ENCODE results near the gene PDE8A. TPM values are rescaled to one million over a fixed set of nuclear protein-coding genes. Genes with fewer than 3 reads are reported as not detected.

PDE8A gene
- total RNA-seq, 5 donors from 2014 or later (not counting 1 experiment from before 2014, with no cell fraction given): 21.5 to 33.7 (median 25.1) TPM

DNA sequence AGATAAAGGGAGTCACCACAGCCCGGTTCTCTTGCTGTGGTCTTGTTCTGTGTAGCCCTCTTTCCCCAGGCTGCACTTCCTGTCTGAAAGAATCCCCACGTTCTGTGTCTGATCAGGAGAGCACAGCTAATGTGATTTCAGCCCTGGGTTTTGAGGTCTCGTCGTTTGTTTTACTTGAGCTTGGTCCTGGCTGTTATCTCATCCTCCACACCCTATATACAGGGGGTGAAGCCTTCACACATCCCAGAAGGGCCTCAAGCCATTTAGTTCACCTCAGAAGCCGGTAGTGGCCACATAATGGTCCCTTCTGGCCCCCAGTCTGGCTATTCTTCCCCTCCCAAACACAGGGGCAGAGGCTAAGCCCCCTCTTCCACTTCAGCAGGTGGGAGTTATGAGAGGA lies 115.6 kb downstream of the PDE8A start:
- 100% methylated on average over 1 of the region's 5 CpGs for WGBS (ENCODE audit: insufficient coverage)
- POLR2A ChIA-PET: no interaction called here
- H3K4me3 Mint-ChIP-seq: no peak overlapping the region

DNA sequence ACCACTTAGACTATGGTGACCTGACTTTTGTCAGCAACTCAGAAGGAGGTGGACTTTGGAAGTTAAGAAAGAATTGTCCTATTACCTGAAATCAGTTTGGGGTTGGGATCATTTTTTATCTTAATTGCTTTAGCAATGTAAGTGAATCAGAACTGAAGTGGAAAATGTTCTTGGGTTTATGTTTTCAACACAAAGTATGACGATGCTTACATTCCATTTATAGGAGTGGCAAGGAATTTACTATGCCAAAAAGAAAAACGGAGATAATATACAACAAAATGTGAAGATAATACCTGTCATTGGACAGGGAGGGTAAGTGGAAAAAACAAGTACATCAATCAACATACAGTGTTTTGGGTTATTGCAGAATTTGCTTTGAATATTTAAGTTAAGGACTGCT lies 116.1 kb downstream of the PDE8A start:
- WGBS (ENCODE audit: insufficient coverage): no CpG with 5 or more reads among the region's 2 CpGs
- no peaks in the 10 kb centered on the region for H3K9me3 Mint-ChIP-seq
- H3K36me3 Mint-ChIP-seq: peaks cover 26% of the 10 kb centered on the region
- H3K27ac Mint-ChIP-seq: no peak overlapping the region
- Histone ChIP-seq H3K36me3 (ENCODE audit: control insufficient read depth in 2 of 2, extremely low read depth in 1 of 2, insufficient read depth in 1 of 2, low read length in 1 of 2) (no peaks in the 10 kb centered on the region), H3K4me1 (ENCODE audit: control insufficient read depth in 1 of 2, extremely low read depth in 1 of 2, insufficient read depth in 2 of 2, low read length in 2 of 2) (peaks cover 0 to 7% of the 10 kb centered on the region in 2 experiments), H3K4me3 (ENCODE audit: control insufficient read depth in 1 of 2, extremely low read depth in 1 of 2, low read length in 1 of 2) (no peak overlapping the region), H3K27ac (ENCODE audit: low read length) (no peak overlapping the region), H3K27me3 (replicated peaks in 1 of 2; ENCODE audit: control insufficient read depth in 2 of 2, extremely low read depth in 1 of 2, insufficient read depth in 2 of 2, low read length in 1 of 2) (no peaks in the 10 kb centered on the region), H3K9me3 (no peaks in the 10 kb centered on the region)
- DNase-seq (no peak), ATAC-seq (replicated peaks in 1 of 4) (no peak)
- ChIA-PET POLR2A (no interaction called here), CTCF (no interaction called here)
- H3K4me3 Mint-ChIP-seq: no peak overlapping the region
- H3K4me1 Mint-ChIP-seq: peaks cover 0 to 4% (median 0%) of the 10 kb centered on the region in 3 donors
- no peaks in the 10 kb centered on the region for H3K27me3 Mint-ChIP-seq

More for the DNA sequence above, 115.6 kb downstream of the PDE8A start:
- Histone ChIP-seq H3K36me3 (ENCODE audit: control insufficient read depth in 2 of 2, extremely low read depth in 1 of 2, insufficient read depth in 1 of 2, low read length in 1 of 2) (peaks cover 0 to 2% of the 10 kb centered on the region in 2 donors), H3K27me3 (replicated peaks in 1 of 2; ENCODE audit: control insufficient read depth in 2 of 2, extremely low read depth in 1 of 2, insufficient read depth in 2 of 2, low read length in 1 of 2) (no peaks in the 10 kb centered on the region), H3K27ac (ENCODE audit: low read length) (no peak overlapping the region), H3K4me1 (ENCODE audit: control insufficient read depth in 1 of 2, extremely low read depth in 1 of 2, insufficient read depth in 2 of 2, low read length in 2 of 2) (peaks cover 0 to 7% of the 10 kb centered on the region in 2 experiments), H3K4me3 (ENCODE audit: control insufficient read depth in 1 of 2, extremely low read depth in 1 of 2, low read length in 1 of 2) (no peak overlapping the region), H3K9me3 (no peaks in the 10 kb centered on the region)
- Mint-ChIP-seq H3K36me3 (peaks cover 30% of the 10 kb centered on the region), H3K27me3 (no peaks in the 10 kb centered on the region), H3K4me1 (peaks cover 0 to 4% (median 0%) of the 10 kb centered on the region in 3 donors), H3K27ac (no peak overlapping the region), H3K9me3 (no peaks in the 10 kb centered on the region)
- CTCF ChIA-PET: no interaction called here
- ATAC-seq (replicated peaks in 1 of 4) (no peak), DNase-seq (no peak)

DNA sequence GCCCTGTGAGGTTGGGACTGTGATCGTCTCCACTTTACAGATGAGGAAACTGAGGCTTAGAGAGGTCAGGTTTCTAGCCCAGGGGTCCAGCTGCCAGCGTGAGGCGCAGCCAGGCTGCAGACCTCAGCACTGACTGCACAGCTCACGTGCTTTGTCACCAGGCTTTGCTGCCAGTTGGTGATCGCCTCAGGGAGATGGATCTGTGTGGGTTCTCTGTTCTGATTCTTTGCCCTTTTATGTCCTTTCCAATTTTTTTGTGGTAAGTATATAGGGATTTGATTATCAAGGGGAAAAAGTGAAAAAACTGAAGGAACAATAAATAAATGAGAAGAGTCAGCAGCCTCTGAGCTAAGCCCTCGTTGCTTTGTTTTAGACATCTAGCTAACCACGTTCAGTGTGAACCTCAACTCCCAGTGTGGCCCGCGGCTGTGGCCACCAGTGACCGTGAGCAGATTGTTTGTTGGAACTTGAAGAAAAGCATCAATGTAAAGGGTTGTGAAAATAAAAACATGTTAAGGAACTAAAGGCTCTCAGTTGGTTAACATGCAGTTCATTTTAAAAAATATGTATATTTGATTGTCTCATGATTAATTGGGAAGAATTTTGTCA lies 117.6 kb downstream of the PDE8A start:
- 96% methylated on average over 8 of the region's 10 CpGs for WGBS (ENCODE audit: insufficient coverage)
- no peak for ATAC-seq (replicated peaks in 1 of 4)
- Mint-ChIP-seq H3K27me3 (no peaks in the 10 kb centered on the region), H3K4me1 (peaks cover 4 to 6% (median 4%) of the 10 kb centered on the region in 3 donors), H3K9me3 (no peaks in the 10 kb centered on the region), H3K27ac (no peak overlapping the region), H3K4me3 (no peak overlapping the region), H3K36me3 (peaks cover 17% of the 10 kb centered on the region)
- H3K4me3 ChIP-seq (ENCODE audit: control insufficient read depth in 1 of 2, extremely low read depth in 1 of 2, low read length in 1 of 2): no peak overlapping the region
- H3K27me3 ChIP-seq (replicated peaks in 1 of 2; ENCODE audit: control insufficient read depth in 2 of 2, extremely low read depth in 1 of 2, insufficient read depth in 2 of 2, low read length in 1 of 2): no peaks in the 10 kb centered on the region
- no peaks in the 10 kb centered on the region for H3K9me3 ChIP-seq
- DNase-seq: no peak
- ChIA-PET CTCF (no interaction called here), POLR2A (interaction anchor here in 1 of 2 donors (0.6 kb wide), 1 partner anchor 23 kb away, joined by 4 read pairs; no protein-coding TSS in a partner anchor)
- H3K36me3 ChIP-seq (ENCODE audit: control insufficient read depth in 2 of 2, extremely low read depth in 1 of 2, insufficient read depth in 1 of 2, low read length in 1 of 2): no peaks in the 10 kb centered on the region
- no peak overlapping the region for H3K27ac ChIP-seq (ENCODE audit: low read length)
- H3K4me1 ChIP-seq (ENCODE audit: control insufficient read depth in 1 of 2, extremely low read depth in 1 of 2, insufficient read depth in 2 of 2, low read length in 2 of 2): peaks cover 0 to 7% of the 10 kb centered on the region in 2 experiments

DNA sequence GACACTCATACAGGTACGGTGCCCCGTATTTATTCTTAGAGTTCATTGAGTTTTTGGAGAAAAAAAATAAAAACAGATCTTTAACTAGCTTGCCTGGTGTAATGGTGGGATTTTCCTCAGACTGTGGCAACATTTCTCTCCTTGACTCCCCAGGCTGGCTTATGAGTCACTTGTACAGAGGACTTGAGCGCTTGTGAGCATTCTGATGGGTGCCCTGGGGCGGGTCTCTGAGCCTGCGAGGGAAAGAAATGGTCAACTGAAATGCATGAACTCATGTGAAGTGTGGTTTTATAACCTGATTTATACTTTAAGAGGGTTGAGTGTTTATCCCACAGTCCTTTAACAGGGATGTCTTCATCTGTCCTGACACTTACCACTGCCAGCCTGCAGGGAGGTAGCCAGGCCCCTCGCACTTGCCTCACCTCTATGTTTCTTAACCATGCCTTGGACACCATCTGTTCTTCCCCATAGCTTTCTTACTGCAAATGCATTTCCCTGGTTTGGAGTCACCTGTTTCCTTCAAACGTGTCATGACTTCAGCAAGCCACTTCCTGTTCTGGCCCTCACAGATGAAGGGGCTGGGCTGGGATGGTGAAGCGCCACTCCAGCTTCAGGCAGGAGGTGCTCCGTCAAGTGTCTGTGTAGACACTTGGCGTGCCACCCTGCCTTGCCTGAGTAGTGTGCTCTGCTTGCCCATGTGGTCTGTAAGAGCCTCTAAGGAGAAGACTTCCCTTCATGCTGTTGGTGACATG lies 118.7 kb downstream of the PDE8A start:
- no peak overlapping the region for H3K4me3 ChIP-seq (ENCODE audit: control insufficient read depth in 1 of 2, extremely low read depth in 1 of 2, low read length in 1 of 2)
- Mint-ChIP-seq H3K27ac (no peak overlapping the region), H3K36me3 (peaks cover 20% of the 10 kb centered on the region), H3K27me3 (no peaks in the 10 kb centered on the region), H3K4me1 (peaks cover 4 to 6% (median 4%) of the 10 kb centered on the region in 3 donors), H3K4me3 (no peak overlapping the region), H3K9me3 (no peaks in the 10 kb centered on the region)
- ChIA-PET CTCF (interaction anchor here in 1 of 2 donors (0.6 kb wide), 1 partner anchor 382 kb away, joined by 3 read pairs; no protein-coding TSS in a partner anchor), POLR2A (no interaction called here)
- H3K27ac ChIP-seq (ENCODE audit: low read length): no peak overlapping the region
- ATAC-seq (replicated peaks in 1 of 4) (peak in 3 of 4 experiments; percentile 28 to 88 (median 70)), DNase-seq (peak in 14 of 35 experiments; percentile 4 to 45 (median 11))
- no peaks in the 10 kb centered on the region for H3K9me3 ChIP-seq
- no peaks in the 10 kb centered on the region for H3K27me3 ChIP-seq (replicated peaks in 1 of 2; ENCODE audit: control insufficient read depth in 2 of 2, extremely low read depth in 1 of 2, insufficient read depth in 2 of 2, low read length in 1 of 2)
- H3K4me1 ChIP-seq (ENCODE audit: control insufficient read depth in 1 of 2, extremely low read depth in 1 of 2, insufficient read depth in 2 of 2, low read length in 2 of 2): peaks cover 0 to 7% of the 10 kb centered on the region in 2 experiments
- H3K36me3 ChIP-seq (ENCODE audit: control insufficient read depth in 2 of 2, extremely low read depth in 1 of 2, insufficient read depth in 1 of 2, low read length in 1 of 2): no peaks in the 10 kb centered on the region
- 86% methylated on average over 2 of the region's 10 CpGs for WGBS (ENCODE audit: insufficient coverage)

DNA sequence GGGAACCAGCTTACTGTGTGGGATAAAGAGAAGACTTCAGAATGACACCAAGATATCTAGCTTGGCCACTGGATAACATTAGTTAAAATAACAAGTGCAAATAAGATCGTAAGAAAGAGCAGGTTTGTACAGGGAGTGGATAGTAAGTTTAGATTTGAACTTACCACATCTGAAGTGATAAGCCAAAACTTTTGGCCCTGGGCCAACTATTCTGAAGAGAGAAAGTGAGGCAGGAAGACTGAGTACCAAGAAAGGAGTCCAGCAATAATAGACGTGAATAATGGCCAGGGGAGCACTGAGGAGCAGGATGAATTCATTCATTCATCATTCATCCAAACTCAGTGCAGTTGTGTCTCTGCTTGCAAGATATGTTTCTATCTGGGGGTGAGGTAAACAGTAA lies 122.9 kb downstream of the PDE8A start:
- Mint-ChIP-seq H3K9me3 (no peaks in the 10 kb centered on the region), H3K36me3 (peaks cover 21% of the 10 kb centered on the region), H3K4me3 (no peak overlapping the region), H3K27me3 (no peaks in the 10 kb centered on the region), H3K4me1 (peaks cover 4 to 6% (median 4%) of the 10 kb centered on the region in 3 donors), H3K27ac (no peak overlapping the region)
- H3K27ac ChIP-seq (ENCODE audit: low read length): no peak overlapping the region
- H3K4me1 ChIP-seq (ENCODE audit: control insufficient read depth in 1 of 2, extremely low read depth in 1 of 2, insufficient read depth in 2 of 2, low read length in 2 of 2): peaks cover 0 to 7% of the 10 kb centered on the region in 2 experiments
- H3K27me3 ChIP-seq (replicated peaks in 1 of 2; ENCODE audit: control insufficient read depth in 2 of 2, extremely low read depth in 1 of 2, insufficient read depth in 2 of 2, low read length in 1 of 2): no peaks in the 10 kb centered on the region
- H3K4me3 ChIP-seq (ENCODE audit: control insufficient read depth in 1 of 2, extremely low read depth in 1 of 2, low read length in 1 of 2): no peak overlapping the region
- ChIA-PET POLR2A (no interaction called here), CTCF (no interaction called here)
- no peaks in the 10 kb centered on the region for H3K36me3 ChIP-seq (ENCODE audit: control insufficient read depth in 2 of 2, extremely low read depth in 1 of 2, insufficient read depth in 1 of 2, low read length in 1 of 2)
- WGBS (ENCODE audit: insufficient coverage): 100% methylated on average over 1 of the region's 2 CpGs
- peak in 1 of 35 experiments; percentile 9 for DNase-seq
- H3K9me3 ChIP-seq: no peaks in the 10 kb centered on the region
- no peak for ATAC-seq (replicated peaks in 1 of 4)

DNA sequence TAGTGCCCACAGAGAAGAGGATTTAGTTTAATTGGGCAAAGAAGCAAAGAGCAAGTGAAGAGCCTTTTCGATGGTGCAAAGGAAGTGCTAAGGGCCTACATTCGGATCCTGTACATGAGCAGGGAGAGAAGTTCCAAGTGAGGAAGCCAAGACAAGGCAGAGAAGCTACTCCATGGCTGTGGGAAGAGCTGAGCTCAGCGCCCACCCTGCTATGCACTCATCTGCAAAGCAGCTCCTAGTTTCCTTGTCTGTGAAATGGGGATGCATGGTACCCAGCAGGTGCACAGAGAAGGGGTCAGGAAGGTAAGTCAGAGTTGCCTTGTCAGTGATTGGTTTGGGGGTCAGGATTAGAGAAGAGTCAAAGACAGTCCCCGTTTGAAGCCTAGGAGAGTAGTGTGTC lies 126.5 kb downstream of the PDE8A start:
- Histone ChIP-seq H3K27ac (ENCODE audit: low read length) (no peak overlapping the region), H3K9me3 (no peaks in the 10 kb centered on the region), H3K36me3 (ENCODE audit: control insufficient read depth in 2 of 2, extremely low read depth in 1 of 2, insufficient read depth in 1 of 2, low read length in 1 of 2) (peaks cover 0 to 3% of the 10 kb centered on the region in 2 donors), H3K27me3 (replicated peaks in 1 of 2; ENCODE audit: control insufficient read depth in 2 of 2, extremely low read depth in 1 of 2, insufficient read depth in 2 of 2, low read length in 1 of 2) (no peaks in the 10 kb centered on the region), H3K4me3 (ENCODE audit: control insufficient read depth in 1 of 2, extremely low read depth in 1 of 2, low read length in 1 of 2) (no peak overlapping the region), H3K4me1 (ENCODE audit: control insufficient read depth in 1 of 2, extremely low read depth in 1 of 2, insufficient read depth in 2 of 2, low read length in 2 of 2) (no peaks in the 10 kb centered on the region)
- ATAC-seq (replicated peaks in 1 of 4) (no peak), DNase-seq (no peak)
- Mint-ChIP-seq H3K4me1 (peaks cover 2 to 4% (median 4%) of the 10 kb centered on the region in 3 donors), H3K36me3 (peaks cover 34% of the 10 kb centered on the region), H3K9me3 (no peaks in the 10 kb centered on the region), H3K27ac (no peak overlapping the region), H3K4me3 (no peak overlapping the region), H3K27me3 (no peaks in the 10 kb centered on the region)
- ChIA-PET CTCF (no interaction called here), POLR2A (no interaction called here)
- 100% methylated on average over 3 of the region's 4 CpGs for WGBS (ENCODE audit: insufficient coverage)

Measured in T-cell (primary cell).